ENCODE data around the gene RCSD1.
"Not testable (repeated sequence)": the region's sequence is repeated elsewhere in the genome, so short reads cannot be mapped to it uniquely, and the experiment has no call there.

Gene RCSD1

DNA sequence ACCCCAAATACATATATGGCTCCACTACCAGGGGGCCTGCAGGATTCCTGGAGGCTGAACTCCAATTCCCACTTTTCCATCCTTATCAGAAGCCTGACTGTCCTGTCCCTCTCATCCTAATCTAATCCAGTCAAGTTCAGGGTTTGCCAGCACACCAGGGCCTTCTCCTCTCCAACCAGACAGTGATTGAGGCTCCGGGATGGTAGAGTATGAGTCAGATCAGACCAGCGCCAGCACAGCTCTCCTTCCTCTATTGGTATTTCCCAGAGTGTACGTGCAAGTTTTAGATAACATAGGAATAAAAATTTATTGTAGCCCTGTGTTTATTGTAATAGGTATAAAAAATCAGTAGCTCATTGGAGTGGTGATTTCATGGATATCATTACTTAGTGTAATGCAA is 24.5 kb upstream of the RCSD1 start:
- no peak overlapping the region for H3K27ac ChIP-seq (ENCODE audit: low read depth, low read length, poor library complexity, severe bottlenecking)
- peaks cover 30% of the 10 kb centered on the region for H3K4me1 ChIP-seq (ENCODE audit: insufficient read depth, low read length, severe bottlenecking)
- TF ChIP-seq, protein P1, sequence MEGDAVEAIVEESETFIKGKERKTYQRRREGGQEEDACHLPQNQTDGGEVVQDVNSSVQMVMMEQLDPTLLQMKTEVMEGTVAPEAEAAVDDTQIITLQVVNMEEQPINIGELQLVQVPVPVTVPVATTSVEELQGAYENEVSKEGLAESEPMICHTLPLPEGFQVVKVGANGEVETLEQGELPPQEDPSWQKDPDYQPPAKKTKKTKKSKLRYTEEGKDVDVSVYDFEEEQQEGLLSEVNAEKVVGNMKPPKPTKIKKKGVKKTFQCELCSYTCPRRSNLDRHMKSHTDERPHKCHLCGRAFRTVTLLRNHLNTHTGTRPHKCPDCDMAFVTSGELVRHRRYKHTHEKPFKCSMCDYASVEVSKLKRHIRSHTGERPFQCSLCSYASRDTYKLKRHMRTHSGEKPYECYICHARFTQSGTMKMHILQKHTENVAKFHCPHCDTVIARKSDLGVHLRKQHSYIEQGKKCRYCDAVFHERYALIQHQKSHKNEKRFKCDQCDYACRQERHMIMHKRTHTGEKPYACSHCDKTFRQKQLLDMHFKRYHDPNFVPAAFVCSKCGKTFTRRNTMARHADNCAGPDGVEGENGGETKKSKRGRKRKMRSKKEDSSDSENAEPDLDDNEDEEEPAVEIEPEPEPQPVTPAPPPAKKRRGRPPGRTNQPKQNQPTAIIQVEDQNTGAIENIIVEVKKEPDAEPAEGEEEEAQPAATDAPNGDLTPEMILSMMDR (IDR thresholded peaks at IDR 0.05; ENCODE audit: low read length): no peak
- TF ChIP-seq EZH2 (IDR thresholded peaks at IDR 0.05; ENCODE audit: borderline replicate concordance, low read length): no peak
- H3K79me2 ChIP-seq (ENCODE audit: insufficient read depth, low read length): no peaks in the 10 kb centered on the region
- no peaks in the 10 kb centered on the region for H3K9me2 ChIP-seq (ENCODE audit: low read depth, low read length)
- H4K20me1 ChIP-seq (ENCODE audit: insufficient read depth, low read length): no peaks in the 10 kb centered on the region
- no peak overlapping the region for H3K4me3 ChIP-seq (ENCODE audit: low read depth, low read length, poor library complexity, severe bottlenecking)
- H3F3A ChIP-seq (ENCODE audit: insufficient read depth, low read length): no peaks in the 10 kb centered on the region
- H3K9me3 ChIP-seq (ENCODE audit: low read length): peaks cover 14% of the 10 kb centered on the region; the same call in 1 of the 2 replicates
- no peak overlapping the region for H2AFZ ChIP-seq (ENCODE audit: low read length)
- H3K9ac ChIP-seq (ENCODE audit: low read length): no peak overlapping the region
- H3K4me2 ChIP-seq (ENCODE audit: low read length): no peak overlapping the region
- H3K36me3 ChIP-seq (ENCODE audit: insufficient read depth, low read length): peaks cover 16% of the 10 kb centered on the region
- H3K27me3 ChIP-seq (ENCODE audit: insufficient read depth, low read length): no peaks in the 10 kb centered on the region

DNA sequence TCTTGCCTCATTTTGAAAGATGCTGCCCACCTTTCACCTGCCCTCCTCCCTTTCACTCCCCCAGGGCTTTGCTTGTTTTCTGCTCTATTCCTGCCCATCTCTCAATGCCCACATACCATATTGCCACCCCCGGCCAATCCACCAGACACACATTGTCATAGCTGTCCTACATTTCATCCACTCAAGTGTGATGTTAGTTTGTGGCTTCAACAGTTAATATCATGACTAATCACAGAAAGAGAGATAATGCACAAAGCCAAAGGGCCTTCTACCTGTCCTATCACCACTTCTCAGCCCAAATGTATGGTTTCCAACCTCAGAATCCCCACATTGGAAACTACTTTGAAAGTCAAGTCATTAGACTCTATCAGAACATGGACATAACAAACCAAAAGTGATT is 18.0 kb upstream of the RCSD1 start:
- H3K9ac ChIP-seq (ENCODE audit: low read length): no peak overlapping the region
- H4K20me1 ChIP-seq (ENCODE audit: insufficient read depth, low read length): no peaks in the 10 kb centered on the region
- H2AFZ ChIP-seq (ENCODE audit: low read length): no peak overlapping the region
- H3K79me2 ChIP-seq (ENCODE audit: insufficient read depth, low read length): no peaks in the 10 kb centered on the region
- H3K27ac ChIP-seq (ENCODE audit: low read depth, low read length, poor library complexity, severe bottlenecking): no peak overlapping the region
- no peaks in the 10 kb centered on the region for H3K27me3 ChIP-seq (ENCODE audit: insufficient read depth, low read length)
- TF ChIP-seq, protein P1 (IDR thresholded peaks at IDR 0.05; ENCODE audit: low read length): no peak
- no peak for TF ChIP-seq EZH2 (IDR thresholded peaks at IDR 0.05; ENCODE audit: borderline replicate concordance, low read length)
- no peak overlapping the region for H3K4me2 ChIP-seq (ENCODE audit: low read length)
- H3K9me3 ChIP-seq (ENCODE audit: low read length): peaks cover 26% of the 10 kb centered on the region; the same call in 1 of the 2 replicates
- peaks cover 30% of the 10 kb centered on the region for H3K36me3 ChIP-seq (ENCODE audit: insufficient read depth, low read length)
- H3K9me2 ChIP-seq (ENCODE audit: low read depth, low read length): no peaks in the 10 kb centered on the region
- H3K4me1 ChIP-seq (ENCODE audit: insufficient read depth, low read length, severe bottlenecking): peaks cover 17% of the 10 kb centered on the region
- no peaks in the 10 kb centered on the region for H3F3A ChIP-seq (ENCODE audit: insufficient read depth, low read length)
- no peak overlapping the region for H3K4me3 ChIP-seq (ENCODE audit: low read depth, low read length, poor library complexity, severe bottlenecking)

DNA sequence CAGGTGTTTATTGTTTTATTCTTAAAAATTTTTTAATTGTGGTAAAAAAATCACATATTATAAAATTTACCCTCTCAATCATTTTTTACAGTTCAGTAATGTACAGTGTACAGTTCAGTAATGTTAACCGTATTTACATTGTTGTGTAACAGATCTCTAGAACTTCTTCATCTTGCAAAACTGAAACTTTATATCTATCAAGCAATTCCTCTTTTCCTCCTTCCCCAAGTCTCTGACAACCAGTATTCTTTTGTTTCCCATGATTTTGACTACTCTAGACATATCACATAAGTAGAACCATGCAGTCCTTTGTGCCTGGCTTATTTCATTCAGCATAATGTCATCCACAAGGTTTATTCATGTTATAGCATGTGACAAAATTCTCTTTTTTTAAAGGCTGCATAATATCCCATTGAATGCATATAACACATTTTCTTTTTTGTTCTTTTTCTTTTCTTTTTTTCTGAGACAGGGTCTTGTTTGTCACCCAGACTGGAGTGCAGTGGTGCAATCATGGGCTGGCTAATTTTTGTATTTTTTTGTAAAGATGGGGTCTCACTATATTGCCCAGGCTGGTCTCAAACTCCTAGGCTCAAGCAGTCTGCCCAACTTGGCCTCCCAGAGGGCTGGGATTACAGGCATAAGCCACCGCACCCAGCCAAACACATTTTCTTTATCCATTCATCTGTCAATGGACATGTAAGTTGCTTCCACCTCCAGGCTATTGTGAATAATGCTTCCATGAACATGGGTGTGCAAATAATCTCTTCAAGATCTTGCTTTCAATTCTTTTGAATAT is 17.2 kb upstream of the RCSD1 start:
- H3K27ac ChIP-seq (ENCODE audit: low read depth, low read length, poor library complexity, severe bottlenecking): no peak overlapping the region
- H3K9ac ChIP-seq (ENCODE audit: low read length): no peak overlapping the region
- peaks cover 25% of the 10 kb centered on the region for H3K4me1 ChIP-seq (ENCODE audit: insufficient read depth, low read length, severe bottlenecking)
- no peaks in the 10 kb centered on the region for H3K9me2 ChIP-seq (ENCODE audit: low read depth, low read length)
- no peak overlapping the region for H3K4me3 ChIP-seq (ENCODE audit: low read depth, low read length, poor library complexity, severe bottlenecking)
- H3K36me3 ChIP-seq (ENCODE audit: insufficient read depth, low read length): peaks cover 25% of the 10 kb centered on the region
- H2AFZ ChIP-seq (ENCODE audit: low read length): no peak overlapping the region
- H3K9me3 ChIP-seq (ENCODE audit: low read length): peaks cover 22% of the 10 kb centered on the region; the same call in 1 of the 2 replicates
- H4K20me1 ChIP-seq (ENCODE audit: insufficient read depth, low read length): no peaks in the 10 kb centered on the region
- no peaks in the 10 kb centered on the region for H3K27me3 ChIP-seq (ENCODE audit: insufficient read depth, low read length)
- H3K79me2 ChIP-seq (ENCODE audit: insufficient read depth, low read length): no peaks in the 10 kb centered on the region
- H3F3A ChIP-seq (ENCODE audit: insufficient read depth, low read length): no peaks in the 10 kb centered on the region
- no peak for TF ChIP-seq EZH2 (IDR thresholded peaks at IDR 0.05; ENCODE audit: borderline replicate concordance, low read length)
- TF ChIP-seq, protein P1 (IDR thresholded peaks at IDR 0.05; ENCODE audit: low read length): no peak
- no peak overlapping the region for H3K4me2 ChIP-seq (ENCODE audit: low read length)

DNA sequence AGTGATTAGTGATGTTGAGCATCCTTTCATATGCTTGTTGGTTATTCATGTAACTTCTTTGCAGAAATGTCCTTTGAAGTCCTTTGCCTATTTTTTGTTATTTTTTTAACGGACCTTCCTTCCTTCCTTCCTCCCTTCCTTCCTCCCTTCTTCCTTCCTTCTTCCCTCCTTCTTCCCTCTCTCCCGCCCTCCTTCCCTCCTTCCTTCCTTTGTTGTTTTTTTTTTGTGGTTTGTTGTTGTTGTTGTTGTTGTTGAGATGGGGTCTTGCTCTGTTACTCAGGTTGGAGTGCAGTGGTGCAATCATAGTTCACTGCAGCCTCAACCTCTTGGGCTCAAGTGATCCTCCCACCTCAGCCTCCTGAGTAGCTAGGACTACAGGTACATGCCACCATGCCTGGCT is 16.0 kb upstream of the RCSD1 start:
- not testable (repeated sequence) for H2AFZ ChIP-seq (ENCODE audit: low read length); H3K27me3 ChIP-seq (ENCODE audit: insufficient read depth, low read length); H3K4me3 ChIP-seq (ENCODE audit: low read depth, low read length, poor library complexity, severe bottlenecking); H3K79me2 ChIP-seq (ENCODE audit: insufficient read depth, low read length); H4K20me1 ChIP-seq (ENCODE audit: insufficient read depth, low read length); H3K4me2 ChIP-seq (ENCODE audit: low read length); H3F3A ChIP-seq (ENCODE audit: insufficient read depth, low read length); H3K9me2 ChIP-seq (ENCODE audit: low read depth, low read length); H3K27ac ChIP-seq (ENCODE audit: low read depth, low read length, poor library complexity, severe bottlenecking); H3K9ac ChIP-seq (ENCODE audit: low read length)
- Histone ChIP-seq H3K36me3 (ENCODE audit: insufficient read depth, low read length) (peaks cover 18% of the 10 kb centered on the region), H3K9me3 (ENCODE audit: low read length) (peaks cover 14% of the 10 kb centered on the region; the same call in 1 of the 2 replicates), H3K4me1 (ENCODE audit: insufficient read depth, low read length, severe bottlenecking) (peaks cover 37% of the 10 kb centered on the region)

All from OCI-LY1 (cell line).